Measurements from ENCODE around the gene CHRM4. TPM values are rescaled to one million over a fixed set of nuclear protein-coding genes. Genes with fewer than 3 reads are reported as not detected.

CHRM4 gene
- total and polyA plus RNA-seq, 4 experiments from 2014 or later: 0.12 to 0.16 TPM; not detected in 2

GRCh38 chr11:46414879-46415278, 23.3 kb upstream of the CHRM4 start:
- ChIA-PET CTCF (ENCODE audit: partially characterized antibody) (no interaction called here), POLR2A (ENCODE audit: partially characterized antibody) (no interaction called here)
- no peaks in the 10 kb centered on the region for H3K4me1 Mint-ChIP-seq
- Histone ChIP-seq H3K4me1 (ENCODE audit: insufficient read depth, low read length) (no peaks in the 10 kb centered on the region), H3K4me3 (ENCODE audit: low read length in 2 of 2) (no peak overlapping the region), H3K9me3 (ENCODE audit: control insufficient read depth in 1 of 2, low read length in 2 of 2) (no peaks in the 10 kb centered on the region), H3K27me3 (ENCODE audit: insufficient read depth, low read length) (no peaks in the 10 kb centered on the region), H3K36me3 (ENCODE audit: insufficient read depth, low read length) (peaks cover 55% of the 10 kb centered on the region), H3K27ac (ENCODE audit: low read depth, low read length) (no peak overlapping the region)
- no peaks in the 10 kb centered on the region for H3K27me3 Mint-ChIP-seq
- no peak for DNase-seq
- intact Hi-C loops (cut with micrococcal nuclease): no loop called here
- H3K27ac Mint-ChIP-seq: peak overlapping the region in 1 of 7 donors; percentile 36
- H3K36me3 Mint-ChIP-seq: peaks cover 46 to 71% of the 10 kb centered on the region in 2 donors
- H3K9me3 Mint-ChIP-seq: no peaks in the 10 kb centered on the region
- no peak overlapping the region for H3K4me3 Mint-ChIP-seq

GRCh38 chr11:46414466-46414796, 22.9 kb upstream of the CHRM4 start:
- no peaks in the 10 kb centered on the region for H3K4me1 ChIP-seq (ENCODE audit: insufficient read depth, low read length)
- no peak overlapping the region for H3K27ac Mint-ChIP-seq
- H3K27me3 ChIP-seq (ENCODE audit: insufficient read depth, low read length): no peaks in the 10 kb centered on the region
- intact Hi-C loops (cut with micrococcal nuclease): no loop called here
- H3K36me3 ChIP-seq (ENCODE audit: insufficient read depth, low read length): peaks cover 55% of the 10 kb centered on the region
- H3K36me3 Mint-ChIP-seq: peaks cover 49 to 73% of the 10 kb centered on the region in 2 donors
- no peaks in the 10 kb centered on the region for H3K9me3 Mint-ChIP-seq
- no peak overlapping the region for H3K4me3 ChIP-seq (ENCODE audit: low read length in 2 of 2)
- no peaks in the 10 kb centered on the region for H3K4me1 Mint-ChIP-seq
- DNase-seq: no peak
- H3K27ac ChIP-seq (ENCODE audit: low read depth, low read length): no peak overlapping the region
- no peak overlapping the region for H3K4me3 Mint-ChIP-seq
- H3K27me3 Mint-ChIP-seq: no peaks in the 10 kb centered on the region
- ChIA-PET CTCF (ENCODE audit: partially characterized antibody) (no interaction called here), POLR2A (ENCODE audit: partially characterized antibody) (no interaction called here)
- H3K9me3 ChIP-seq (ENCODE audit: control insufficient read depth in 1 of 2, low read length in 2 of 2): no peaks in the 10 kb centered on the region

GRCh38 chr11:46413760-46414465, 22.3 kb upstream of the CHRM4 start:
- peaks cover 57% of the 10 kb centered on the region for H3K36me3 ChIP-seq (ENCODE audit: insufficient read depth, low read length)
- no peak for DNase-seq

GRCh38 chr11:46410021-46410420, 18.4 kb upstream of the CHRM4 start:
- H3K27me3 Mint-ChIP-seq: no peaks in the 10 kb centered on the region
- ChIA-PET CTCF (ENCODE audit: partially characterized antibody) (interaction anchor here (1.5 kb wide), 1 partner anchor 12 kb away, joined by 3 read pairs; no protein-coding TSS in a partner anchor), POLR2A (ENCODE audit: partially characterized antibody) (no interaction called here)
- Histone ChIP-seq H3K27ac (ENCODE audit: low read depth, low read length) (no peak overlapping the region), H3K4me1 (ENCODE audit: insufficient read depth, low read length) (no peaks in the 10 kb centered on the region), H3K36me3 (ENCODE audit: insufficient read depth, low read length) (peaks cover 50% of the 10 kb centered on the region), H3K4me3 (ENCODE audit: low read length in 2 of 2) (no peak overlapping the region), H3K27me3 (ENCODE audit: insufficient read depth, low read length) (no peaks in the 10 kb centered on the region), H3K9me3 (ENCODE audit: control insufficient read depth in 1 of 2, low read length in 2 of 2) (no peaks in the 10 kb centered on the region)
- DNase-seq: no peak
- H3K27ac Mint-ChIP-seq: no peak overlapping the region
- intact Hi-C loops (cut with micrococcal nuclease): no loop called here
- no peak overlapping the region for H3K4me3 Mint-ChIP-seq
- no peaks in the 10 kb centered on the region for H3K4me1 Mint-ChIP-seq
- no peaks in the 10 kb centered on the region for H3K9me3 Mint-ChIP-seq
- H3K36me3 Mint-ChIP-seq: peaks cover 40 to 61% of the 10 kb centered on the region in 2 donors

More at GRCh38 chr11:46413760-46414465, 22.3 kb upstream of the CHRM4 start:
- ChIA-PET CTCF (ENCODE audit: partially characterized antibody) (no interaction called here), POLR2A (ENCODE audit: partially characterized antibody) (no interaction called here)
- Histone ChIP-seq H3K4me1 (ENCODE audit: insufficient read depth, low read length) (no peaks in the 10 kb centered on the region), H3K27ac (ENCODE audit: low read depth, low read length) (no peak overlapping the region), H3K9me3 (ENCODE audit: control insufficient read depth in 1 of 2, low read length in 2 of 2) (no peaks in the 10 kb centered on the region), H3K4me3 (ENCODE audit: low read length in 2 of 2) (no peak overlapping the region), H3K27me3 (ENCODE audit: insufficient read depth, low read length) (no peaks in the 10 kb centered on the region)
- no peaks in the 10 kb centered on the region for H3K4me1 Mint-ChIP-seq
- intact Hi-C loops (cut with micrococcal nuclease): no loop called here
- no peaks in the 10 kb centered on the region for H3K27me3 Mint-ChIP-seq
- peaks cover 49 to 73% of the 10 kb centered on the region in 2 donors for H3K36me3 Mint-ChIP-seq
- H3K4me3 Mint-ChIP-seq: no peak overlapping the region
- no peak overlapping the region for H3K27ac Mint-ChIP-seq
- no peaks in the 10 kb centered on the region for H3K9me3 Mint-ChIP-seq

GRCh38 chr11:46408407-46408986, 16.9 kb upstream of the CHRM4 start:
- Mint-ChIP-seq H3K27me3 (no peaks in the 10 kb centered on the region), H3K27ac (peak overlapping the region in 1 of 7 donors; percentile 15), H3K4me1 (no peaks in the 10 kb centered on the region), H3K4me3 (no peak overlapping the region), H3K9me3 (no peaks in the 10 kb centered on the region), H3K36me3 (peaks cover 38 to 61% of the 10 kb centered on the region in 2 donors)
- Histone ChIP-seq H3K27me3 (ENCODE audit: insufficient read depth, low read length) (no peaks in the 10 kb centered on the region), H3K9me3 (ENCODE audit: control insufficient read depth in 1 of 2, low read length in 2 of 2) (no peaks in the 10 kb centered on the region), H3K4me3 (ENCODE audit: low read length in 2 of 2) (no peak overlapping the region), H3K27ac (ENCODE audit: low read depth, low read length) (no peak overlapping the region), H3K36me3 (ENCODE audit: insufficient read depth, low read length) (peaks cover 53% of the 10 kb centered on the region), H3K4me1 (ENCODE audit: insufficient read depth, low read length) (no peaks in the 10 kb centered on the region)
- POLR2A ChIA-PET (ENCODE audit: partially characterized antibody): interaction anchor here (0.6 kb wide), 1 partner anchor 13 kb away, joined by 4 read pairs; no protein-coding TSS in a partner anchor
- DNase-seq: no peak
- CTCF ChIA-PET (ENCODE audit: partially characterized antibody): interaction anchor here (0.9 to 1.5 kb wide), 2 partner anchors 10 to 20 kb away, joined by 3 read pairs; no protein-coding TSS in a partner anchor
- intact Hi-C loops (cut with micrococcal nuclease): no loop called here

- H3K9me3 ChIP-seq (ENCODE audit: control insufficient read depth in 1 of 2, low read length in 2 of 2): no peaks in the 10 kb centered on the region
- H3K4me1 ChIP-seq (ENCODE audit: insufficient read depth, low read length): no peaks in the 10 kb centered on the region
- H3K27me3 ChIP-seq (ENCODE audit: insufficient read depth, low read length): no peaks in the 10 kb centered on the region
- no peaks in the 10 kb centered on the region for H3K9me3 Mint-ChIP-seq
- DNase-seq: no peak
- no peaks in the 10 kb centered on the region for H3K27me3 Mint-ChIP-seq
- intact Hi-C loops (cut with micrococcal nuclease): no loop called here
- H3K27ac Mint-ChIP-seq: peak overlapping the region in 1 of 7 donors; percentile 81
- peaks cover 47 to 61% of the 10 kb centered on the region in 2 donors for H3K36me3 Mint-ChIP-seq
- H3K4me3 ChIP-seq (ENCODE audit: low read length in 2 of 2): no peak overlapping the region
- peak overlapping the region in 2 of 8 donors; percentile 23 to 39 for H3K4me3 Mint-ChIP-seq
- H3K27ac ChIP-seq (ENCODE audit: low read depth, low read length): no peak overlapping the region
- H3K4me1 Mint-ChIP-seq: no peaks in the 10 kb centered on the region
- peaks cover 55% of the 10 kb centered on the region for H3K36me3 ChIP-seq (ENCODE audit: insufficient read depth, low read length)
- POLR2A ChIA-PET (ENCODE audit: partially characterized antibody): interaction anchor here (0.6 kb wide), 1 partner anchor 20 kb away, joined by 3 read pairs; no protein-coding TSS in a partner anchor
- CTCF ChIA-PET (ENCODE audit: partially characterized antibody): interaction anchor here (0.9 to 1.0 kb wide), 2 partner anchors 9 to 19 kb away, joined by 3 read pairs; no protein-coding TSS in a partner anchor
Measured at GRCh38 chr11:46407635-46408034, 16.1 kb upstream of the CHRM4 start.

GRCh38 chr11:46404476-46405017, 13.0 kb upstream of the CHRM4 start:
- peaks cover 45% of the 10 kb centered on the region for H3K36me3 ChIP-seq (ENCODE audit: insufficient read depth, low read length)
- no peak overlapping the region for H3K4me3 ChIP-seq (ENCODE audit: low read length in 2 of 2)
- no peaks in the 10 kb centered on the region for H3K9me3 ChIP-seq (ENCODE audit: control insufficient read depth in 1 of 2, low read length in 2 of 2)
- CTCF ChIA-PET (ENCODE audit: partially characterized antibody): no interaction called here
- Mint-ChIP-seq H3K4me3 (no peak overlapping the region), H3K4me1 (no peaks in the 10 kb centered on the region), H3K36me3 (peaks cover 44 to 62% of the 10 kb centered on the region in 2 donors), H3K27ac (no peak overlapping the region), H3K9me3 (no peaks in the 10 kb centered on the region), H3K27me3 (no peaks in the 10 kb centered on the region)
- intact Hi-C loops (cut with micrococcal nuclease): no loop called here
- no peaks in the 10 kb centered on the region for H3K27me3 ChIP-seq (ENCODE audit: insufficient read depth, low read length)
- no peak for DNase-seq
- POLR2A ChIA-PET (ENCODE audit: partially characterized antibody): no interaction called here
- H3K27ac ChIP-seq (ENCODE audit: low read depth, low read length): no peak overlapping the region
- H3K4me1 ChIP-seq (ENCODE audit: insufficient read depth, low read length): no peaks in the 10 kb centered on the region

Data from CD4-positive, alpha-beta memory T cell (primary cell).